Spinal cord (tissue), 10 donors: ENCODE results near the gene COX6A2. TPM values are rescaled to one million over a fixed set of nuclear protein-coding genes. Genes with fewer than 3 reads are reported as not detected.

Source experiments
- DNase-seq, 6 donors: peaks; one replicate each; pipeline versions ENCODE4 v3.0.0 to v3.0.0-alpha.2; 2013 to 2015; ENCODE audit warnings: low spot score in 6 of 6, low read depth in 4 of 6
- H3K27ac ChIP-seq: one replicate; pipeline ENCODE4 v1.5.1; 2013; ENCODE audit warnings: low read depth, low read length, control low read depth
- H3K27me3 ChIP-seq: one replicate; pipeline ENCODE4 v1.6.1; 2013; ENCODE audit warnings: low read length; ENCODE audit not compliant: control insufficient read depth, insufficient read depth
- H3K36me3 ChIP-seq: one replicate; pipeline ENCODE4 v1.6.1; 2013; ENCODE audit warnings: low read length; ENCODE audit not compliant: control insufficient read depth, insufficient read depth
- H3K4me1 ChIP-seq: one replicate; pipeline ENCODE4 v1.6.1; 2013; ENCODE audit warnings: low read length; ENCODE audit not compliant: control insufficient read depth, insufficient read depth
- H3K4me3 ChIP-seq: one replicate; pipeline ENCODE4 v1.5.1; 2013; ENCODE audit warnings: low read depth, low read length, control low read depth
- H3K9me3 ChIP-seq: one replicate; pipeline ENCODE4 v1.6.1; 2013; ENCODE audit warnings: low read length; ENCODE audit not compliant: control insufficient read depth, insufficient read depth
- WGBS: methylation state at CpG from one replicate; pipeline ENCODE4 v1.1.5; 2013; ENCODE audit warnings: missing lambda C conversion rate; ENCODE audit not compliant: insufficient coverage; 5-methylcytosine and 5-hydroxymethylcytosine counted together
- polyA plus RNA-seq, 2 donors: library from polyadenylated mRNA; unstranded; fragments of 120-200 nt; gene quantifications; one replicate each; pipeline ENCODE4 v1.2.1, GENCODE V29; 2013; ENCODE audit not compliant: insufficient read length in 2 of 2
- total RNA-seq, 2 donors: library from RNA; depleted of rRNA in 1 of 2; stranded (reverse); fragments of 120-200 nt in 1 of 2; fragments of >200 nt in 1 of 2; gene quantifications; one replicate each; pipeline versions ENCODE4 v1.2.3 to v1.2.4, GENCODE V29; 2013 to 2014
- donor health status: healthy.

COX6A2 gene
- total and polyA plus RNA-seq, 4 donors, result 1.0 to 3.2 TPM; not detected in 2

- H3K4me1 ChIP-seq, result no peaks in the 10 kb centered on the region
- H3K27me3 ChIP-seq, result peaks cover 3% of the 10 kb centered on the region
- H3K9me3 ChIP-seq, result no peaks in the 10 kb centered on the region
- H3K36me3 ChIP-seq, result no peaks in the 10 kb centered on the region
- H3K27ac ChIP-seq, result no peak overlapping the region
- no peak for DNase-seq
- H3K4me3 ChIP-seq, result no peak overlapping the region
- 79% methylated on average over 7 of the region's 10 CpGs for WGBS
Measured at GRCh38 chr16:31412750-31413149, 15.4 kb downstream of the COX6A2 start.

- Histone ChIP-seq H3K27me3 (peaks cover 3% of the 10 kb centered on the region), H3K4me1 (no peaks in the 10 kb centered on the region), H3K36me3 (no peaks in the 10 kb centered on the region), H3K27ac (no peak overlapping the region), H3K9me3 (no peaks in the 10 kb centered on the region), H3K4me3 (no peak overlapping the region)
- no peak for DNase-seq
- WGBS, result 79% methylated on average over 16 of the region's 22 CpGs
Measured at GRCh38 chr16:31411024-31411844, 16.9 kb downstream of the COX6A2 start.

GRCh38 chr16:31410082-31410481 is 18.1 kb downstream of the COX6A2 start:
- no peak for DNase-seq
- Histone ChIP-seq H3K4me3 (no peak overlapping the region), H3K27me3 (no peaks in the 10 kb centered on the region), H3K4me1 (no peaks in the 10 kb centered on the region), H3K36me3 (no peaks in the 10 kb centered on the region), H3K9me3 (no peaks in the 10 kb centered on the region), H3K27ac (no peak overlapping the region)
- WGBS, result 86% methylated on average over 3 of the region's 9 CpGs

GRCh38 chr16:31409433-31409832 is 18.7 kb downstream of the COX6A2 start:
- H3K4me3 ChIP-seq, result no peak overlapping the region
- no peak overlapping the region for H3K27ac ChIP-seq
- no peaks in the 10 kb centered on the region for H3K9me3 ChIP-seq
- no peaks in the 10 kb centered on the region for H3K36me3 ChIP-seq
- H3K27me3 ChIP-seq, result no peaks in the 10 kb centered on the region
- DNase-seq, result no peak
- 90% methylated on average over 2 of the region's 3 CpGs for WGBS
- no peaks in the 10 kb centered on the region for H3K4me1 ChIP-seq

GRCh38 chr16:31407406-31407805 is 20.8 kb downstream of the COX6A2 start:
- H3K27me3 ChIP-seq, result no peaks in the 10 kb centered on the region
- no peaks in the 10 kb centered on the region for H3K36me3 ChIP-seq
- WGBS, result 86% methylated on average over 8 of the region's 8 CpGs
- H3K4me3 ChIP-seq, result no peak overlapping the region
- H3K9me3 ChIP-seq, result no peaks in the 10 kb centered on the region
- no peak overlapping the region for H3K27ac ChIP-seq
- no peaks in the 10 kb centered on the region for H3K4me1 ChIP-seq
- no peak for DNase-seq

- no peak overlapping the region for H3K27ac ChIP-seq
- H3K9me3 ChIP-seq, result no peaks in the 10 kb centered on the region
- H3K36me3 ChIP-seq, result no peaks in the 10 kb centered on the region
- no peak for DNase-seq
- 71% methylated on average over 6 of the region's 9 CpGs for WGBS
- no peaks in the 10 kb centered on the region for H3K4me1 ChIP-seq
- no peaks in the 10 kb centered on the region for H3K27me3 ChIP-seq
- H3K4me3 ChIP-seq, result no peak overlapping the region
Measured at GRCh38 chr16:31404353-31405064, 23.7 kb downstream of the COX6A2 start.

GRCh38 chr16:31403590-31404352 is 24.4 kb downstream of the COX6A2 start:
- no peak for DNase-seq
- Histone ChIP-seq H3K9me3 (no peaks in the 10 kb centered on the region), H3K27me3 (no peaks in the 10 kb centered on the region), H3K4me3 (no peak overlapping the region), H3K36me3 (no peaks in the 10 kb centered on the region), H3K4me1 (no peaks in the 10 kb centered on the region), H3K27ac (no peak overlapping the region)
- WGBS, result 91% methylated on average over 14 of the region's 21 CpGs

GRCh38 chr16:31402687-31403086 is 25.5 kb downstream of the COX6A2 start:
- WGBS, result no CpG with 5 or more reads among the region's 1 CpG
- no peak for DNase-seq
- Histone ChIP-seq H3K27ac (no peak overlapping the region), H3K9me3 (no peaks in the 10 kb centered on the region), H3K27me3 (no peaks in the 10 kb centered on the region), H3K36me3 (no peaks in the 10 kb centered on the region), H3K4me1 (no peaks in the 10 kb centered on the region), H3K4me3 (no peak overlapping the region)

- no peaks in the 10 kb centered on the region for H3K4me1 ChIP-seq
- H3K27ac ChIP-seq, result no peak overlapping the region
- H3K27me3 ChIP-seq, result no peaks in the 10 kb centered on the region
- no peaks in the 10 kb centered on the region for H3K9me3 ChIP-seq
- no peak overlapping the region for H3K4me3 ChIP-seq
- 91% methylated on average over 8 of the region's 11 CpGs for WGBS
- DNase-seq, result no peak
- H3K36me3 ChIP-seq, result no peaks in the 10 kb centered on the region
Measured at GRCh38 chr16:31401436-31401835, 26.7 kb downstream of the COX6A2 start.
